GM18502 (cell line): ENCODE measurements around the gene CCR9.
A peak's percentile ranks its signal among the peaks of the same experiment; 100 is the strongest.

ENCODE experiments used
- ATAC-seq: cut with Tn5 transposase; IDR thresholded peaks from one replicate; pipeline ENCODE4 v1.9.1; 2021; ENCODE audit warnings: mild to moderate bottlenecking; ENCODE audit not compliant: unreplicated experiment, poor library complexity

CCR9 gene

GRCh38 chr3:45870099-45870498 lies 16.2 kb upstream of the CCR9 start:
- ATAC-seq = no peak

GRCh38 chr3:45871780-45872179 lies 14.6 kb upstream of the CCR9 start:
- ATAC-seq = no peak

- ATAC-seq = no peak
Measured at GRCh38 chr3:45872569-45872968, 13.8 kb upstream of the CCR9 start.

GRCh38 chr3:45873036-45873435 lies 13.3 kb upstream of the CCR9 start:
- no peak for ATAC-seq

GRCh38 chr3:45873638-45874037 lies 12.7 kb upstream of the CCR9 start:
- no peak for ATAC-seq

- no peak for ATAC-seq
Measured at GRCh38 chr3:45874677-45875346, 11.5 kb upstream of the CCR9 start.

- no peak for ATAC-seq
Measured at GRCh38 chr3:45878124-45878523, 8.2 kb upstream of the CCR9 start.

GRCh38 chr3:45880725-45881077 lies 5.6 kb upstream of the CCR9 start:
- ATAC-seq = no peak

GRCh38 chr3:45881078-45882022 lies 5.0 kb upstream of the CCR9 start:
- ATAC-seq = no peak

GRCh38 chr3:45884368-45885201 lies 1.8 kb upstream of the CCR9 start:
- no peak for ATAC-seq

- no peak for ATAC-seq
Measured at GRCh38 chr3:45887285-45887684, 942 bp downstream of the CCR9 start.

GRCh38 chr3:45887759-45888511 lies 1.6 kb downstream of the CCR9 start:
- ATAC-seq = no peak

- no peak for ATAC-seq
Measured at GRCh38 chr3:45889337-45889736, 3.0 kb downstream of the CCR9 start.

- no peak for ATAC-seq
Measured at GRCh38 chr3:45890405-45890804, 4.1 kb downstream of the CCR9 start.

GRCh38 chr3:45892161-45892560 lies 5.8 kb downstream of the CCR9 start:
- no peak for ATAC-seq

GRCh38 chr3:45894015-45894414 lies 7.7 kb downstream of the CCR9 start:
- no peak for ATAC-seq

GRCh38 chr3:45895686-45896468 lies 9.5 kb downstream of the CCR9 start:
- ATAC-seq = no peak

GRCh38 chr3:45896956-45897355 lies 10.6 kb downstream of the CCR9 start:
- no peak for ATAC-seq

GRCh38 chr3:45904931-45905330 lies 18.6 kb downstream of the CCR9 start:
- peak; percentile 47 for ATAC-seq
